Measurements from ENCODE around the gene ENTREP3.

DNA sequence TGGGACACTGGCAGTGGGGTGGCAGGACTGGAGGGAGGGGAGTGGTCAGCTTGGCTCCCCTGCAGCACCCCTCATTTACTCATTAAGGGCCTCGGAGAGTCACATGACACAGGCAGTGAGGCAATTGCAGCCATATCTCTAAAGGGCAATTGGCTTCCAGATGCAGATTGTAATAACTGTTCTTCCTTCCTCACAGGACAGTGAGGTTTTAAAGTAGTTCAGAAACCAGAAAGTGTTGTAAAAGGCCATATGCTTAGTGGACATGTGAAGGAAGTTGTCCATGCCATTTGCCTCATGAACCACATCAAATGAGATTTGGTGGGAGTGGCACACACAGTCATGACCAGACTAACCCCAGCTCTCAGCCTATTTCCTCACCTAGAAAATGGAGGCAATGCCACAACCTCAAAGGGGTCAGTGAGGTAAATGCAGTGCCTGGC is 35.7 kb downstream of the ENTREP3 start:
- TF ChIP-seq CTCF (IDR thresholded peaks at IDR 0.05; ENCODE audit: insufficient read depth, low read length) (no peak), POLR2AphosphoS5 (IDR thresholded peaks at IDR 0.05; ENCODE audit: low read depth) (no peak)
